Spleen (tissue), 7 donors: ENCODE data around the gene TRIOBP.

ENCODE experiments used
- CTCF ChIP-seq, 11 experiments: fragments of 200-600 bp in 7 of 11; fragments of 450-650 bp in 4 of 11; sonication (generic) in 4 of 11; IDR thresholded peaks in 8 of 11; conservative IDR thresholded peaks in 3 of 11; 1 replicate in 7 of 11; 2 replicates in 4 of 11; pipeline versions ENCODE4 v1.4.0 to v1.8.0; 2016 to 2021; ENCODE audit warnings: antibody characterized with exemption in 11 of 11, inconsistent platforms in 4 of 11, mild to moderate bottlenecking in 1 of 11
- POLR2A ChIP-seq, 3 donors: fragments of 450-650 bp; IDR thresholded peaks; one replicate each; pipeline ENCODE4 v1.5.1; 2017; ENCODE audit warnings: antibody characterized with exemption in 3 of 3, mild to moderate bottlenecking in 1 of 3
- POLR2AphosphoS5 ChIP-seq, 3 donors: sonication (generic); formaldehyde crosslinking; IDR thresholded peaks; one replicate each; pipeline ENCODE4 v1.5.1; 2017; ENCODE audit warnings: antibody characterized with exemption in 3 of 3
- donor health status: DM: no; HTN: no; CAD: no; lungs with moderate emphysema.
- donor health status: DM: no; HTN: no; CAD: no.
- donor health status: DM: no; HTN: no; CAD: no.

DNA sequence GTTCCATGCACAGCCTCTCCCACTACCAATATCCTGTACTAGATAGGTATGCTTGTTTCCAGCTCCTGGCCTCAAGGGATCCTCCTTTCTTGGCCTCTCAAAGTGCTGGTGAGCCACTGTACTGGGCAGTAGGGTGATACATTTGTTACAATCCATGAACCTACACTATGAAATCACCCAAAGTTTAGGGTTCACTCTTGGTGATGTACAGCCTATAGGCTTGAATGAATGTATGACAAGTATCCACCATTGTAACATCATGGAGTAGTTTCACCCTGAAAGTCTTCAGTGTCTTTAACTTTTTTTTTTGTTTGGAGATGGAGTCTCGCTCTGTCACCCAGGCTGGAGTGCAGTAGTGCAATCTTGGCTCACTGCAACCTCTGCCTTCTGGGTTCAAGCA lies 31.8 kb downstream of the TRIOBP start:
- TF ChIP-seq CTCF (IDR thresholded peaks at IDR 0.05 in 8 of 11, conservative IDR thresholded peaks at IDR 0.05 in 3 of 11) (no peak), POLR2AphosphoS5 (IDR thresholded peaks at IDR 0.05) (no peak), POLR2A (IDR thresholded peaks at IDR 0.05) (no peak)
